Limb (tissue), 2 donors: ENCODE data around the gene POU2AF3.
"Not testable (repeated sequence)": the region's sequence is repeated elsewhere in the genome, so short reads cannot be mapped to it uniquely, and the experiment has no call there.

Experiments used
- DNase-seq, 2 donors: peaks; one replicate each; pipeline ENCODE4 v3.0.0-alpha.2; 2016; ENCODE audit errors: extremely low spot score in 2 of 2

The POU2AF3 gene

GRCh38 chr11:111300569-111300968, 2.2 kb downstream of the POU2AF3 start:
- no peak for DNase-seq

- DNase-seq = no peak
These were observed 2.9 kb downstream of the POU2AF3 start for GRCh38 chr11:111301004-111301841.

- no peak for DNase-seq
These were observed 3.4 kb downstream of the POU2AF3 start for GRCh38 chr11:111301842-111302118.

- DNase-seq = no peak
These were observed 4.0 kb downstream of the POU2AF3 start for GRCh38 chr11:111302298-111302697.

GRCh38 chr11:111303461-111303860, 5.1 kb downstream of the POU2AF3 start:
- DNase-seq = peak in 1 of 2 donors; percentile 66

GRCh38 chr11:111305162-111305802, 6.9 kb downstream of the POU2AF3 start:
- no peak for DNase-seq

GRCh38 chr11:111305876-111306275, 7.5 kb downstream of the POU2AF3 start:
- DNase-seq = no peak

GRCh38 chr11:111306321-111306720, 8.0 kb downstream of the POU2AF3 start:
- no peak for DNase-seq

- no peak for DNase-seq
These were observed 9.2 kb downstream of the POU2AF3 start for GRCh38 chr11:111307472-111308108.

GRCh38 chr11:111308140-111308539, 9.8 kb downstream of the POU2AF3 start:
- DNase-seq = peak in 1 of 2 donors; percentile 43

- no peak for DNase-seq
These were observed 11.0 kb downstream of the POU2AF3 start for GRCh38 chr11:111309215-111309915.

- no peak for DNase-seq
These were observed 11.7 kb downstream of the POU2AF3 start for GRCh38 chr11:111310088-111310487.

GRCh38 chr11:111310723-111311122, 12.4 kb downstream of the POU2AF3 start:
- no peak for DNase-seq

- DNase-seq = no peak
These were observed 13.7 kb downstream of the POU2AF3 start for GRCh38 chr11:111312076-111312475.

GRCh38 chr11:111319296-111319695, 20.9 kb downstream of the POU2AF3 start:
- no peak for DNase-seq

- not testable (repeated sequence) for DNase-seq
These were observed 21.9 kb downstream of the POU2AF3 start for GRCh38 chr11:111320199-111320598.

- DNase-seq = no peak
These were observed 22.6 kb downstream of the POU2AF3 start for GRCh38 chr11:111320728-111321568.

GRCh38 chr11:111322534-111322933, 24.2 kb downstream of the POU2AF3 start:
- DNase-seq = no peak

GRCh38 chr11:111324277-111324720, 26.0 kb downstream of the POU2AF3 start:
- peak in 1 of 2 donors; percentile 38 for DNase-seq

GRCh38 chr11:111325259-111325658, 26.9 kb downstream of the POU2AF3 start:
- no peak for DNase-seq

- no peak for DNase-seq
These were observed 28.5 kb downstream of the POU2AF3 start for GRCh38 chr11:111326824-111327223.
